A549 (cell line): ENCODE data around the gene CSTF3. TPM values are rescaled to one million over a fixed set of nuclear protein-coding genes. Genes with fewer than 3 reads are reported as not detected.
A peak's percentile ranks its signal among the peaks of the same experiment; 100 is the strongest.

ENCODE experiments used
- ATAC-seq, 2 experiments: fragments of 200-7000 bp in 1 of 2; fragments of >200 bp in 1 of 2; cut with Nextera tagmentation in 1 of 2; cut with Tn5 transposase in 1 of 2; 3 replicates each; pipeline versions ENCODE4 v1.8.0 to v1.9.1; 2018 to 2020; ENCODE audit warnings: mild to moderate bottlenecking in 1 of 2, moderate library complexity in 1 of 2
- CTCF ChIA-PET: fragments of 300-600 bp; sonication (Branson Sonifier 250); formaldehyde crosslinking; extraction: SDS; loops from one replicate; lab custom pipeline; 2021; ENCODE audit warnings: antibody characterized with exemption, inconsistent platforms; lab: Yijun Ruan, JAX
- POLR2A ChIA-PET: fragments of 350-600 bp; formaldehyde crosslinking; extraction: SDS; loops from one replicate; lab custom pipeline; 2021; ENCODE audit warnings: antibody characterized with exemption, inconsistent platforms; lab: Yijun Ruan, JAX
- DNase-seq, 2 experiments: peaks; one replicate each; pipeline versions ENCODE4 v3.0.0 to v3.0.0-alpha.2; 2011 to 2016; ENCODE audit warnings: low read depth in 1 of 2, low spot score in 1 of 2
- FAIRE-seq: peaks from 2 replicates; lab custom pipeline; 2011; peaks lifted over from hg19 to GRCh38; lab: Jason Lieb, UNC
- H3K27ac ChIP-seq, 2 experiments: fragments of >200 bp; sonication (Bioruptor Twin); formaldehyde crosslinking; 3 replicates each; pipeline ENCODE4 v1.5.1; 2016 to 2017
- H3K4me1 ChIP-seq: fragments of >200 bp; sonication (Bioruptor Twin); formaldehyde crosslinking; 3 replicates; pipeline ENCODE4 v1.6.1; 2016
- H3K4me2 ChIP-seq: fragments of >200 bp; sonication (Bioruptor Twin); formaldehyde crosslinking; 3 replicates; pipeline ENCODE4 v1.6.1; 2016
- H3K4me3 ChIP-seq: fragments of >200 bp; sonication (Bioruptor Twin); formaldehyde crosslinking; 3 replicates; pipeline ENCODE4 v1.5.1; 2016
- H3K9me3 ChIP-seq: fragments of >200 bp; sonication (Bioruptor Twin); formaldehyde crosslinking; 3 replicates; pipeline ENCODE4 v1.6.1; 2016
- BHLHE40 ChIP-seq: IDR thresholded peaks from 2 replicates; pipeline ENCODE4 v1.6.1; 2012; ENCODE audit warnings: low read depth, low read length, inconsistent platforms
- CHD4 ChIP-seq: fragments of 200-600 bp; sonication (generic); IDR thresholded peaks from 2 replicates; pipeline ENCODE4 v1.6.1; 2016; ENCODE audit warnings: antibody characterized with exemption, mild to moderate bottlenecking, borderline replicate concordance
- EHMT2 ChIP-seq: fragments of 200-600 bp; sonication (generic); IDR thresholded peaks from 2 replicates; pipeline ENCODE4 v1.6.1; 2016; ENCODE audit warnings: antibody characterized with exemption, low read depth, mild to moderate bottlenecking, moderate library complexity
- ESRRA ChIP-seq: fragments of 150-350 bp; IDR thresholded peaks from 2 replicates; pipeline ENCODE4 v1.6.1; 2014; ENCODE audit warnings: mild to moderate bottlenecking, low read length, borderline replicate concordance
- FOXS1 ChIP-seq: fragments of 250-450 bp; sonication (Bioruptor Pico); IDR thresholded peaks from 2 replicates; pipeline ENCODE4 v1.5.0; 2020; ENCODE audit warnings: mild to moderate bottlenecking, moderate library complexity
- HOXB13 ChIP-seq: fragments of 250-450 bp; sonication (Bioruptor Pico); IDR thresholded peaks from 2 replicates; pipeline ENCODE4 v1.5.0; 2020; ENCODE audit warnings: low read depth, mild to moderate bottlenecking, moderate library complexity
- NR3C1 ChIP-seq: fragments of >200 bp; sonication (Bioruptor Twin); formaldehyde crosslinking; IDR thresholded peaks from 3 replicates; pipeline ENCODE4 v1.6.1; 2017
- RAD21 ChIP-seq, 2 experiments: fragments of >200 bp in 1 of 2; sonication (Bioruptor Twin) in 1 of 2; formaldehyde crosslinking in 1 of 2; IDR thresholded peaks in 1 of 2; conservative IDR thresholded peaks in 1 of 2; 2 replicates in 1 of 2; 3 replicates in 1 of 2; pipeline ENCODE4 v1.6.1; 2012 to 2018; ENCODE audit warnings: inconsistent platforms in 1 of 2
- SMC3 ChIP-seq: fragments of >200 bp; sonication (Bioruptor Twin); formaldehyde crosslinking; IDR thresholded peaks from 3 replicates; pipeline ENCODE4 v1.6.1; 2018; ENCODE audit warnings: inconsistent platforms
- SREBF2 ChIP-seq: fragments of 450-650 bp; IDR thresholded peaks from 2 replicates; pipeline ENCODE4 v1.6.1; 2014; ENCODE audit warnings: mild to moderate bottlenecking, moderate library complexity
- ZFP36 ChIP-seq: fragments of 450-650 bp; IDR thresholded peaks from 2 replicates; pipeline ENCODE4 v1.6.1; 2014; ENCODE audit warnings: borderline replicate concordance; ENCODE audit not compliant: partially characterized antibody
- whole genome bisulfite sequencing: methylation state at CpG from one replicate; pipeline ENCODE4 v1.1.6; 2017; ENCODE audit errors: missing lambda C conversion rate; 5-methylcytosine and 5-hydroxymethylcytosine counted together
- polyA plus RNA-seq, 4 experiments: library from polyadenylated mRNA; depleted of rRNA in 3 of 4; stranded (reverse); fragments of >200 nt; fragmentation: RNase III in 1 of 4; extraction: RNeasy Plus Mini Kit Qiagen cat#74134 plus additional on column Dnase treatment in 1 of 4; gene quantifications; 2 replicates in 3 of 4; 3 replicates in 1 of 4; pipeline ENCODE4 v1.2.3, GENCODE V29; 2011 to 2017
- TF ChIP-seq, protein P1 (sequence below): IDR thresholded peaks from 2 replicates; pipeline ENCODE4 v1.6.1; 2012; ENCODE audit warnings: low read depth, borderline replicate concordance
- TF ChIP-seq, protein P2 (sequence below): fragments of 150-350 bp; IDR thresholded peaks from 2 replicates; pipeline ENCODE4 v1.6.1; 2014; ENCODE audit warnings: low read depth, mild to moderate bottlenecking, low read length
- TF ChIP-seq, protein P3 (sequence below): fragments of >200 bp; sonication (Bioruptor Twin); formaldehyde crosslinking; IDR thresholded peaks from 3 replicates; pipeline ENCODE4 v1.6.1; 2016
- TF ChIP-seq, protein P4 (sequence below): fragments of >200 bp; sonication (Bioruptor Twin); formaldehyde crosslinking; IDR thresholded peaks from 3 replicates; pipeline ENCODE4 v1.5.1; 2016
- TF ChIP-seq, protein P5 (sequence below): fragments of >200 bp; sonication (Bioruptor Twin); formaldehyde crosslinking; IDR thresholded peaks from 2 replicates; pipeline ENCODE4 v1.6.1; 2016

The CSTF3 gene
- polyA plus RNA-seq, 2 of the 4 experiments (the other 2 are of a cell fraction) = 53.2 to 53.9 TPM

DNA sequence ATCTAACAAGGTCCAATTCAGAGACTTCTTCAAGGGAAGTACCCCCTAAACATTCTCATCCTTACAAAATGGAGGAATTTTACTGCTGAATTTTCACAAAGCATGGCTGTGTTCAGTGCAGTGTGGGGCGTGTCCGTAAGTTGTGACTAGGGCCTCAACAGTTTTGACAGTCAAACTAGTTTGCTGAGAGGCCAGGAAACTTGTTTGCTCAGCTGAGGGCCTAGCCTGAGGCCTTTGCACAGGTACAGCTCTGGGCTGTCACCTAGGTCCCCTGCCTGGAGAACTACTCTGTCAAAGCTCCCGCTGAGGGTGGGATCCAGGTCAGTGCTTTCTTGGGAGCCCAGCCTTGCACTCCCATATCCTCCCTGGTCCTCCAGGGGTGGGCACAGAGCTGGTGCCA is 94.0 kb downstream of the CSTF3 start:
- FAIRE-seq = no peak
- H3K4me1 ChIP-seq = peaks cover 32% of the 10 kb centered on the region
- no peak overlapping the region for H3K4me3 ChIP-seq
- ChIA-PET CTCF (interaction anchor here (0.6 to 7.8 kb wide), 12 partner anchors 10 to 205 kb away, joined by 3 to 88 read pairs (median 6); partner anchors contain the start of gene DEPDC7), POLR2A (no interaction called here)
- DNase-seq = no peak
- H3K27ac ChIP-seq = peak overlapping the region in 1 of 2 experiments; percentile 12; a peak in 1 of 6 replicates
- H3K4me2 ChIP-seq = no peak overlapping the region
- no peaks in the 10 kb centered on the region for H3K9me3 ChIP-seq
- TF ChIP-seq ZFP36 (no peak), HOXB13 (CRISPR knock-in tag) (no peak), NR3C1 (no peak), BHLHE40 (no peak), SREBF2 (no peak), FOXS1 (CRISPR knock-in tag) (no peak)
- TF ChIP-seq, protein P1, sequence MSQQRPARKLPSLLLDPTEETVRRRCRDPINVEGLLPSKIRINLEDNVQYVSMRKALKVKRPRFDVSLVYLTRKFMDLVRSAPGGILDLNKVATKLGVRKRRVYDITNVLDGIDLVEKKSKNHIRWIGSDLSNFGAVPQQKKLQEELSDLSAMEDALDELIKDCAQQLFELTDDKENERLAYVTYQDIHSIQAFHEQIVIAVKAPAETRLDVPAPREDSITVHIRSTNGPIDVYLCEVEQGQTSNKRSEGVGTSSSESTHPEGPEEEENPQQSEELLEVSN = no peak
- 91% methylated on average over 2 of the region's 3 CpGs for whole genome bisulfite sequencing
- ATAC-seq = no peak

DNA sequence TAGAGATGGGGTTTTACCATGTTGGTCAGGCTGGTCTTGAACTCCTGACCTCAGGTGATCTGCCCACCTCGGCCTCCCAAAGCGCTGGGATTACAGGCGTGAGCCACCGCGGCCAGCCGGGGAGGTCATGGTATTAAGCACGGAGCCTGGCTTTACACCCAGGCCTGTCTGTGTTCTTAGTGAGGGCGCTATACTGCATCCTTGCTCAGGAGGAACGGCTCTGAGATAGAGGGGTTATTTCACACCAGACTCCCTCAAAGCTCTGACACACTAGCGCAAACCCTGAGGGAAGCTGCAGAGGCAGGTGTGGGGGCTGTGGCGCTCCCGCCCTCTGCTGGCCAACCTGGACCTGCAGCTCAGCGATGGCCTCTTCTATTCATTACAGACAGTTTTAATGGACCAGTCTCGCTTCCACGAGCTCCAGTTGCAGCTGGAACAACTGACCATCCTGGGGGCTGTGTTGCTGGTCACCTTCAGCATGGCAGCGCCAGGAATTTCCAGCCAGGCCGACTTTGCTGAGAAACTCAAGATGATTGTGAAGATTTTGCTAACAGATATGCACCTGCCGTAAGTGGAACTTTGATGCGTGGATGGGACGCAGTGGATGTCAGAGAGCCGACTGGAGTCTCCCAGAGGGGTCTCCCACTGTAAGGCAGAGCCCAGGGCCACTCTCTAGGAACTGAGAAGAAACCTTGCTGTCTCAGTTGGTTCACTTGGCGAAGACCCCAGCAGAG is 95.7 kb downstream of the CSTF3 start:
- POLR2A ChIA-PET = interaction anchor here (0.7 to 1.5 kb wide), 4 partner anchors 20 to 173 kb away, joined by 3 to 17 read pairs (median 4); partner anchors contain the start of genes QSER1 and TCP11L1
- CTCF ChIA-PET = interaction anchor here (0.6 to 7.8 kb wide), 42 partner anchors 8 to 260 kb away, joined by 3 to 88 read pairs (median 5); partner anchors contain the start of genes DEPDC7, QSER1 and TCP11L1
- no peak for FAIRE-seq

More for the DNA sequence above, 95.7 kb downstream of the CSTF3 start:
- Histone ChIP-seq H3K4me2 (no peak overlapping the region), H3K4me3 (no peak overlapping the region), H3K27ac (peak overlapping the region; percentile 85 to 88; a peak in 5 of 6 replicates), H3K4me1 (peaks cover 46% of the 10 kb centered on the region), H3K9me3 (no peaks in the 10 kb centered on the region)
- WGBS = 61% methylated on average over 19 of the region's 22 CpGs
- DNase-seq (peak; percentile 56 to 77), ATAC-seq (peak; percentile 77 to 82)
- TF ChIP-seq, protein P2, sequence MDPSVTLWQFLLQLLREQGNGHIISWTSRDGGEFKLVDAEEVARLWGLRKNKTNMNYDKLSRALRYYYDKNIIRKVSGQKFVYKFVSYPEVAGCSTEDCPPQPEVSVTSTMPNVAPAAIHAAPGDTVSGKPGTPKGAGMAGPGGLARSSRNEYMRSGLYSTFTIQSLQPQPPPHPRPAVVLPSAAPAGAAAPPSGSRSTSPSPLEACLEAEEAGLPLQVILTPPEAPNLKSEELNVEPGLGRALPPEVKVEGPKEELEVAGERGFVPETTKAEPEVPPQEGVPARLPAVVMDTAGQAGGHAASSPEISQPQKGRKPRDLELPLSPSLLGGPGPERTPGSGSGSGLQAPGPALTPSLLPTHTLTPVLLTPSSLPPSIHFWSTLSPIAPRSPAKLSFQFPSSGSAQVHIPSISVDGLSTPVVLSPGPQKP = no peak
- TF ChIP-seq SMC3 = peak; percentile 97
- TF ChIP-seq, protein P3, sequence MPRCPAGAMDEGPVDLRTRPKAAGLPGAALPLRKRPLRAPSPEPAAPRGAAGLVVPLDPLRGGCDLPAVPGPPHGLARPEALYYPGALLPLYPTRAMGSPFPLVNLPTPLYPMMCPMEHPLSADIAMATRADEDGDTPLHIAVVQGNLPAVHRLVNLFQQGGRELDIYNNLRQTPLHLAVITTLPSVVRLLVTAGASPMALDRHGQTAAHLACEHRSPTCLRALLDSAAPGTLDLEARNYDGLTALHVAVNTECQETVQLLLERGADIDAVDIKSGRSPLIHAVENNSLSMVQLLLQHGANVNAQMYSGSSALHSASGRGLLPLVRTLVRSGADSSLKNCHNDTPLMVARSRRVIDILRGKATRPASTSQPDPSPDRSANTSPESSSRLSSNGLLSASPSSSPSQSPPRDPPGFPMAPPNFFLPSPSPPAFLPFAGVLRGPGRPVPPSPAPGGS = no peak
- TF ChIP-seq CHD4 = no peak
- TF ChIP-seq ESRRA = no peak
- TF ChIP-seq EHMT2 = no peak
- TF ChIP-seq, protein P4, sequence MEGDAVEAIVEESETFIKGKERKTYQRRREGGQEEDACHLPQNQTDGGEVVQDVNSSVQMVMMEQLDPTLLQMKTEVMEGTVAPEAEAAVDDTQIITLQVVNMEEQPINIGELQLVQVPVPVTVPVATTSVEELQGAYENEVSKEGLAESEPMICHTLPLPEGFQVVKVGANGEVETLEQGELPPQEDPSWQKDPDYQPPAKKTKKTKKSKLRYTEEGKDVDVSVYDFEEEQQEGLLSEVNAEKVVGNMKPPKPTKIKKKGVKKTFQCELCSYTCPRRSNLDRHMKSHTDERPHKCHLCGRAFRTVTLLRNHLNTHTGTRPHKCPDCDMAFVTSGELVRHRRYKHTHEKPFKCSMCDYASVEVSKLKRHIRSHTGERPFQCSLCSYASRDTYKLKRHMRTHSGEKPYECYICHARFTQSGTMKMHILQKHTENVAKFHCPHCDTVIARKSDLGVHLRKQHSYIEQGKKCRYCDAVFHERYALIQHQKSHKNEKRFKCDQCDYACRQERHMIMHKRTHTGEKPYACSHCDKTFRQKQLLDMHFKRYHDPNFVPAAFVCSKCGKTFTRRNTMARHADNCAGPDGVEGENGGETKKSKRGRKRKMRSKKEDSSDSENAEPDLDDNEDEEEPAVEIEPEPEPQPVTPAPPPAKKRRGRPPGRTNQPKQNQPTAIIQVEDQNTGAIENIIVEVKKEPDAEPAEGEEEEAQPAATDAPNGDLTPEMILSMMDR = peak; percentile 88
- TF ChIP-seq, protein P1 = no peak
- TF ChIP-seq, protein P5, sequence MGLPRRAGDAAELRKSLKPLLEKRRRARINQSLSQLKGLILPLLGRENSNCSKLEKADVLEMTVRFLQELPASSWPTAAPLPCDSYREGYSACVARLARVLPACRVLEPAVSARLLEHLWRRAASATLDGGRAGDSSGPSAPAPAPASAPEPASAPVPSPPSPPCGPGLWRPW = no peak
- TF ChIP-seq RAD21 (conservative IDR thresholded peaks at IDR 0.05 in 1 of 2, IDR thresholded peaks at IDR 0.05 in 1 of 2) = peak; percentile 95
